CD8-positive, alpha-beta memory T cell (primary cell): ENCODE results near the gene LMBRD2. TPM values are rescaled to one million over a fixed set of nuclear protein-coding genes. Genes with fewer than 3 reads are reported as not detected.
A peak's percentile ranks its signal among the peaks of the same experiment; 100 is the strongest.

Experiments
- CTCF ChIA-PET: fragments of 350-600 bp; sonication (Branson Sonifier 250); formaldehyde crosslinking; loops from one replicate; lab custom pipeline; 2021; ENCODE audit warnings: antibody characterized with exemption; lab: Charles Lee
- POLR2A ChIA-PET: fragments of 350-600 bp; sonication (Branson Sonifier 250); formaldehyde crosslinking; loops from one replicate; lab custom pipeline; 2021; ENCODE audit warnings: antibody characterized with exemption; lab: Charles Lee
- DNase-seq, 5 donors: peaks; one replicate each; pipeline versions ENCODE4 v3.0.0 to v3.0.0-alpha.2; 2020 to 2022; ENCODE audit warnings: mixed read lengths in 1 of 5
- H3K27ac ChIP-seq: one replicate; pipeline ENCODE4 v1.7.0; 2013; ENCODE audit warnings: low read depth, mild to moderate bottlenecking, low read length, moderate library complexity
- H3K27me3 ChIP-seq: 2 replicates; pipeline ENCODE4 v1.7.0; 2013; ENCODE audit warnings: low read length, mild to moderate bottlenecking; ENCODE audit not compliant: insufficient read depth, poor library complexity, severe bottlenecking
- H3K36me3 ChIP-seq: 2 replicates; pipeline ENCODE4 v1.7.0; 2013; ENCODE audit warnings: mild to moderate bottlenecking, low read length, moderate library complexity; ENCODE audit not compliant: insufficient read depth
- H3K4me1 ChIP-seq: 2 replicates; pipeline ENCODE4 v1.7.0; 2013; ENCODE audit warnings: mild to moderate bottlenecking, low read length, moderate library complexity; ENCODE audit not compliant: insufficient read depth
- H3K4me3 ChIP-seq: 2 replicates; pipeline ENCODE4 v1.7.0; 2013; ENCODE audit warnings: mild to moderate bottlenecking, low read length
- H3K9me3 ChIP-seq: 2 replicates; pipeline ENCODE4 v1.7.0; 2013; ENCODE audit warnings: mild to moderate bottlenecking, low read length
- H3K27ac Mint-ChIP-seq, 8 donors: one replicate each; pipeline ENCODE4 v1.8.0; 2020 to 2021; ENCODE audit warnings: mixed read lengths in 8 of 8, mild to moderate bottlenecking in 6 of 8, inconsistent platforms in 3 of 8, moderate library complexity in 3 of 8
- H3K27me3 Mint-ChIP-seq, 2 donors: one replicate each; pipeline ENCODE4 v1.8.0; 2020 to 2021; ENCODE audit warnings: mixed read lengths in 2 of 2, mild to moderate bottlenecking in 1 of 2, moderate library complexity in 1 of 2
- H3K36me3 Mint-ChIP-seq, 3 donors: one replicate each; pipeline ENCODE4 v1.8.0; 2020 to 2021; ENCODE audit warnings: mixed read lengths in 3 of 3, inconsistent platforms in 1 of 3, mild to moderate bottlenecking in 1 of 3
- H3K4me1 Mint-ChIP-seq, 3 donors: one replicate each; pipeline ENCODE4 v1.8.0; 2020 to 2021; ENCODE audit warnings: mixed read lengths in 3 of 3, inconsistent platforms in 1 of 3, mild to moderate bottlenecking in 1 of 3
- H3K4me3 Mint-ChIP-seq, 7 donors: one replicate each; pipeline ENCODE4 v1.8.0; 2020 to 2021; ENCODE audit warnings: mixed read lengths in 7 of 7, mild to moderate bottlenecking in 6 of 7, moderate library complexity in 4 of 7, inconsistent platforms in 2 of 7
- H3K9me3 Mint-ChIP-seq, 5 donors: one replicate each; pipeline ENCODE4 v1.8.0; 2020 to 2022; ENCODE audit warnings: mixed read lengths in 5 of 5, mild to moderate bottlenecking in 3 of 5, moderate library complexity in 2 of 5, inconsistent platforms in 1 of 5
- polyA plus RNA-seq: library from polyadenylated mRNA; unstranded; fragments of 300-500 nt; fragmentation: Illumina TruSeq; gene quantifications from one replicate; pipeline ENCODE4 v1.2.3, GENCODE V29; 2021
- total RNA-seq, 2 experiments: library from RNA; stranded (reverse); gene quantifications; one replicate each; pipeline ENCODE4 v1.2.3, GENCODE V29; 2021

The LMBRD2 gene
- total and polyA plus RNA-seq, 3 experiments from 2014 or later, result 5.8 to 11.4 (median 9.3) TPM

DNA sequence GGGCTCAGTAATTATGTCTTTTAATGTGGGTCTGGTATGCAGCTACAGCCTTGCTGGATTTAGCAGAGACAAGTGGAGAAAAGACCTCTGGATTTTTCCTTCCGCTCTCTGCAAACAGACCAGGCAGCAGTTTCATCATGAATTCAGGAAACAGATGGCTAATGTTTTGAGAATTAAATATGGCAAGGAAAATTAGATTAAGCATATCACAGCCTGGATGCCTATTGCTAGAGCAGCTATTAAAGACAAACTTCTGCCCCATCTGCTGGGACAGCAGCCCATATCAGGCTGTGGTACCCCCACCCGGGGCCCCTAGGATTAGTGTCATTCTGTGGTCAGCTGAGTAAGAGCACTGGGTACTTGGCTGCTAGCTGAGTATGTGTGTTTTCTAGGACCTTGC, 6.5 kb upstream of the LMBRD2 start:
- no peaks in the 10 kb centered on the region for H3K4me1 ChIP-seq
- ChIA-PET CTCF (no interaction called here), POLR2A (no interaction called here)
- Mint-ChIP-seq H3K27ac (no peak overlapping the region), H3K4me3 (no peak overlapping the region), H3K9me3 (no peaks in the 10 kb centered on the region), H3K36me3 (peaks cover 7 to 95% (median 30%) of the 10 kb centered on the region in 3 donors), H3K4me1 (peaks cover 35 to 85% (median 70%) of the 10 kb centered on the region in 3 donors), H3K27me3 (no peaks in the 10 kb centered on the region)
- no peaks in the 10 kb centered on the region for H3K9me3 ChIP-seq
- H3K4me3 ChIP-seq, result no peak overlapping the region
- no peak for DNase-seq
- H3K27me3 ChIP-seq, result no peaks in the 10 kb centered on the region
- peaks cover 5% of the 10 kb centered on the region for H3K36me3 ChIP-seq
- no peak overlapping the region for H3K27ac ChIP-seq

DNA sequence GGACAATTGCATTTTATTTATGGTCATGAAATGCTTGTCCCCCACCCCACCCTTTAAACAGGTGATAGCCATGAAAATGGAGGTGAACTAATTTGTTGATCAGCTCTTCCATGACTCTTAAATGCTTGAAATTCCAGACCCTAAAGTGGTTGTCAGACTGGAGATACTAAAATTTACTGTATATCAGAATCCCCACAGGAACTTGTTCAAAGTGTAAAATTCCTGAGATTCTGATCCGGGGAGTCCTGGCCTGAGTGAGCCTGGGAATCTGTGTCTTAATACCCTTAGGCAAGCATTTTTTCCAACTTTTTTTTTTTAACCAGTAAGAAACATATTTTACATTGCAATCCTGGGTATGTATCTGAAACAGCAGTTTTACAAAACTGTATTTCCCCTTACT, 4.9 kb upstream of the LMBRD2 start:
- ChIA-PET CTCF (no interaction called here), POLR2A (no interaction called here)
- H3K4me1 Mint-ChIP-seq, result peaks cover 44 to 89% (median 70%) of the 10 kb centered on the region in 3 donors
- no peak for DNase-seq
- H3K27ac Mint-ChIP-seq, result peak overlapping the region in 1 of 8 donors; percentile 17
- no peaks in the 10 kb centered on the region for H3K27me3 Mint-ChIP-seq
- peaks cover 5% of the 10 kb centered on the region for H3K36me3 ChIP-seq
- no peaks in the 10 kb centered on the region for H3K9me3 Mint-ChIP-seq
- H3K27me3 ChIP-seq, result no peaks in the 10 kb centered on the region
- peaks cover 7% of the 10 kb centered on the region for H3K4me1 ChIP-seq
- no peak overlapping the region for H3K27ac ChIP-seq
- H3K4me3 ChIP-seq, result no peak overlapping the region
- H3K4me3 Mint-ChIP-seq, result no peak overlapping the region
- peaks cover 4 to 90% (median 20%) of the 10 kb centered on the region in 3 donors for H3K36me3 Mint-ChIP-seq
- no peaks in the 10 kb centered on the region for H3K9me3 ChIP-seq

DNA sequence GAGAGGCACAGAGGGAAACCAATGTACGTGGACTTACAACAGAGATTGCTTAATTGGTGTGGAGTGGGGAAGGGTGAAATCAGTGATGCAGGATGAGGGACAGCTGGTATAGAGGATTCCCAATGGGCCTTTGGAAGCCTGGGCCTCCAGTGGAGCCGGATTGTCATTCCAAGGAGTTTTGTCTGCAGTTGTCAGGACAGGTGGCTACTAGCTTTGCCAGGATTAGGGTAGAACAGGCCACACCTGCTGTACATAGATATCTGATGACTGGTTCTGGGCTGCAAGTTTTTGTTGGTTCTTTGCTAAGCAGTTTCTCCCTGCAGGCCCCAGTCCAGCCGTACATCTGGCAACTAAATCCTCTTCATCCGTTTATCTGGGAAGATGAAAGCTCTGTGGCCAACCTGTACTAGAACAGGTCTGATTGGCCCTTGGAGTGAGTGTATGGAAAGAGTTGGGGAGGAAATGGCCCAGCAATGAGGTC, 4.5 kb upstream of the LMBRD2 start:
- no peak overlapping the region for H3K27ac ChIP-seq
- POLR2A ChIA-PET, result no interaction called here
- CTCF ChIA-PET, result no interaction called here
- H3K36me3 ChIP-seq, result peaks cover 5% of the 10 kb centered on the region
- Mint-ChIP-seq H3K36me3 (peaks cover 4 to 88% (median 16%) of the 10 kb centered on the region in 3 donors), H3K27me3 (no peaks in the 10 kb centered on the region), H3K9me3 (no peaks in the 10 kb centered on the region), H3K4me3 (peak overlapping the region in 2 of 7 donors; percentile 12 to 19), H3K27ac (peak overlapping the region in 1 of 8 donors; percentile 35), H3K4me1 (peaks cover 44 to 85% (median 67%) of the 10 kb centered on the region in 3 donors)
- no peaks in the 10 kb centered on the region for H3K27me3 ChIP-seq
- H3K9me3 ChIP-seq, result no peaks in the 10 kb centered on the region
- H3K4me1 ChIP-seq, result peaks cover 7% of the 10 kb centered on the region
- no peak for DNase-seq
- no peak overlapping the region for H3K4me3 ChIP-seq

DNA sequence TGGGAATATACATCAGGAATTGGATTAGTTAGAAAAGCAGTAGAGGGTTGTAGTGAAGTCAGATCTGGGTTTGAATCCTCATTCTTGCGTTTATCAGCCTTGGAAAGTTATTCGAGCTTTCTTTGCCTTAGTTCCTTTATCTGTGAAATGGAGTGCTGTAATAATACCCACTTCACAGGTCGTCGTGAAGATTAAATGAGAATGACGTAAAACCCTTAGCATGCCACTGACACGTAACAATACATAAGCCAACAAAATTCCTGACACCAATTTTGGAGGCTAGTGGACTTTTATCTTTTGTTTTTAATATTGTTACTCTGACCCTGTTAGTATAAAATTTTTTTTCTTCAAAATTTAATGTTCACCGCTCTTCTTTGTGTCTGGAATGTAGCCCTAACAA, 3.6 kb upstream of the LMBRD2 start:
- H3K27ac Mint-ChIP-seq, result peak overlapping the region in 1 of 8 donors; percentile 77
- no peaks in the 10 kb centered on the region for H3K27me3 Mint-ChIP-seq
- peak overlapping the region in 1 of 7 donors; percentile 19 for H3K4me3 Mint-ChIP-seq
- Histone ChIP-seq H3K36me3 (peaks cover 5% of the 10 kb centered on the region), H3K9me3 (no peaks in the 10 kb centered on the region), H3K4me1 (peaks cover 13% of the 10 kb centered on the region), H3K27me3 (no peaks in the 10 kb centered on the region), H3K27ac (no peak overlapping the region), H3K4me3 (no peak overlapping the region)
- no peak for DNase-seq
- H3K4me1 Mint-ChIP-seq, result peaks cover 52 to 87% (median 73%) of the 10 kb centered on the region in 3 donors
- CTCF ChIA-PET, result no interaction called here
- H3K9me3 Mint-ChIP-seq, result no peaks in the 10 kb centered on the region
- POLR2A ChIA-PET, result no interaction called here
- H3K36me3 Mint-ChIP-seq, result peaks cover 4 to 83% (median 15%) of the 10 kb centered on the region in 3 donors

DNA sequence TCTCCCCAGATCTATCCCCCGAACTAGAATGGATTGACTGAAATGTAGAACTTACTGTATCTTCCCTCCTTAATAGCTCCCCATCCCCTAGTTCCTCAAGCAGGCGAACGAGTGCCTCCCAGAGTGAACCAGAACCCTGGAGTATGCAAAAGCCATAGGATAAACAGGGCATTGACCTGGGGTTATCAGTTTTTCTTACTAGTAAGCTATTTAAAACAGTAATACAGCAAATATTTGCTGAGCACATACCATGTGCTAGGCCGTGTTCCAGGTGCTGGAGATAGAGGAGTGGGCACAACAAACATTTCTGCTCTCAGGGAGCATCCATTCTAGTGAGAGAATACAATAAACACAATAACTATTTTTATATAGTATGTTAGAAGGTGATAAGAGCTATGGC, 2.0 kb upstream of the LMBRD2 start:
- CTCF ChIA-PET, result interaction anchor here (1.4 to 4.0 kb wide), 2 partner anchors 15 to 88 kb away, joined by 3 to 16 read pairs; partner anchors contain the start of gene NADK2
- Histone ChIP-seq H3K27me3 (no peaks in the 10 kb centered on the region), H3K4me3 (no peak overlapping the region), H3K4me1 (peaks cover 18% of the 10 kb centered on the region), H3K27ac (no peak overlapping the region), H3K36me3 (peaks cover 5% of the 10 kb centered on the region), H3K9me3 (no peaks in the 10 kb centered on the region)
- no peaks in the 10 kb centered on the region for H3K9me3 Mint-ChIP-seq
- DNase-seq, result no peak
- H3K36me3 Mint-ChIP-seq, result peaks cover 4 to 69% (median 15%) of the 10 kb centered on the region in 3 donors
- peak overlapping the region; percentile 35 to 98 (median 55) for H3K4me3 Mint-ChIP-seq
- H3K27me3 Mint-ChIP-seq, result no peaks in the 10 kb centered on the region
- POLR2A ChIA-PET, result interaction anchor here (3.9 kb wide), 1 partner anchor 88 kb away, joined by 35 read pairs; the partner anchor contains the start of gene NADK2
- H3K27ac Mint-ChIP-seq, result peak overlapping the region in 4 of 8 donors; percentile 11 to 93 (median 28)
- peaks cover 53 to 85% (median 78%) of the 10 kb centered on the region in 3 donors for H3K4me1 Mint-ChIP-seq

DNA sequence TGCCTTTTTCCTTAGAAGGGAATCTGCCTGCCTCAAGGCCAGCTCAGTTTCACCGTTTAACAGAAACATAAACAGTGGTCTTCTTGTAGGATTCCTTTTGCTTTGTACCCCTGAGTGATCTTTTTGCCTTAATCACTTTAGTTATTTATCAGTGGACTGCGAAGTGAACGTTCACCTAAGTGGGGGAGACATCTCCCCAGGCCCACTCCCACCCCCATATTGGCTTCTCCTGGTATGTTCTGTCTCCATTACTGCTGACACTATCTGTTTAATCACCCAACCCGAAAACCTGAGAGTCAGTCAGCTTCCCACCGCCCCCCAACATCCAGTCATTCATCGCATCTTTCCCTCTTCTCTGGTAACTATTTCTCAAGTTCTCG, 1.6 kb upstream of the LMBRD2 start:
- Mint-ChIP-seq H3K4me3 (peak overlapping the region; percentile 35 to 98 (median 55)), H3K4me1 (peaks cover 53 to 85% (median 78%) of the 10 kb centered on the region in 3 donors), H3K36me3 (peaks cover 4 to 64% (median 15%) of the 10 kb centered on the region in 3 donors), H3K27ac (peak overlapping the region in 6 of 8 donors; percentile 7 to 93 (median 26)), H3K9me3 (no peaks in the 10 kb centered on the region), H3K27me3 (no peaks in the 10 kb centered on the region)
- Histone ChIP-seq H3K4me3 (no peak overlapping the region), H3K4me1 (peaks cover 18% of the 10 kb centered on the region), H3K36me3 (peaks cover 5% of the 10 kb centered on the region), H3K9me3 (no peaks in the 10 kb centered on the region), H3K27ac (peak overlapping the region; percentile 76), H3K27me3 (no peaks in the 10 kb centered on the region)
- CTCF ChIA-PET, result interaction anchor here (1.4 to 4.0 kb wide), 2 partner anchors 15 to 88 kb away, joined by 3 to 16 read pairs; partner anchors contain the start of gene NADK2
- no peak for DNase-seq
- POLR2A ChIA-PET, result interaction anchor here (3.9 kb wide), 1 partner anchor 89 kb away, joined by 35 read pairs; the partner anchor contains the start of gene NADK2

DNA sequence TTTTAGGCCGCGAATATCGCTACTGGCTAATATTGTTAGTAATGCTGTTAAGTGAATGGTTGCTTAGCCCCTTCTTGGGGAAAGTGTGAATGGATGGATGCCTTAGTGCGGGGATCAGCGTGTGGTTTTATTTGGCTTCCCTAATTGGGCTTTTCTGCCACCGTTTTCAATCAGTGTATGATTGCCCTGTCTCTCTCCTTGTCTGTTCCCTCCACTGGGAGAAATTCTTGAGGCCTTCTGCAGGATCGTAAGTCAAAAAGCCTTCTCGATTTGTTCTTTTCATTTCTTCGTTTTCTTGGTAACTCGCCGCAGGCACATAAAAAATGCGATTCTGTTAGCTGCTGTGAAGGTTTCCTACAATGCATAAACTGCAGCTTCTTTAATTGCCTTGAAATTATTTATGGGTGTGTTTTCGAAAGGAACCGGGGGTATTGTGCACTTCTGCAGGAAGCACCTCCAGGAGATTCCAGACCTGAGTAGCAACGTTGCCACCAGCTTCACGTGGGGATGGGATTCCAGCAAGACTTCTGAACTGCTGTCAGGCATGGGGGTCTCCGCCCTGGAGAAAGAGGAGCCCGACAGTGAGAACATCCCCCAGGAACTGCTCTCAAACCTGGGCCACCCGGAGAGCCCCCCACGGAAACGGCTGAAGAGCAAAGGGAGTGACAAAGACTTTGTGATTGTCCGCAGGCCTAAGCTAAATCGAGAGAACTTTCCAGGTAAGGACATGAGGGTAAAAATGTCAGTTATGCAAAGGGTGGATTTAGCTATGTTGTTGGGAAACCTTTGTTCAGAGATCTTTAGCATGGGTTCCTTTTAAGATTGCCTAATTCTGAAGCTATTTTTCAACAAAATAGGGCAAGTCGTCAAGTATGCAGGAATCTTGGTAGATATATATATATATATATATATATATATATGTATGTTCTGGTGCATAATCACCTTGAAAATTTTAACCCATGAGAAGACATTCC, 924 bp upstream of the LMBRD2 start:
- H3K36me3 ChIP-seq, result peaks cover 5% of the 10 kb centered on the region
- H3K4me1 ChIP-seq, result peaks cover 18% of the 10 kb centered on the region
- Mint-ChIP-seq H3K4me1 (peaks cover 54 to 85% (median 82%) of the 10 kb centered on the region in 3 donors), H3K27ac (peak overlapping the region; percentile 73 to 96 (median 94)), H3K36me3 (peaks cover 4 to 58% (median 14%) of the 10 kb centered on the region in 3 donors), H3K9me3 (no peaks in the 10 kb centered on the region), H3K4me3 (peak overlapping the region; percentile 94 to 99 (median 96)), H3K27me3 (no peaks in the 10 kb centered on the region)
- ChIA-PET POLR2A (interaction anchor here (1.2 to 3.9 kb wide), 4 partner anchors 14 to 1223 kb away, joined by 4 to 35 read pairs (median 6); partner anchors contain the start of genes DNAJC21, NADK2 and NIPBL), CTCF (interaction anchor here (1.4 to 4.0 kb wide), 2 partner anchors 16 to 89 kb away, joined by 3 to 16 read pairs; partner anchors contain the start of gene NADK2)
- peak overlapping the region; percentile 80 for H3K4me3 ChIP-seq
- no peaks in the 10 kb centered on the region for H3K27me3 ChIP-seq
- H3K9me3 ChIP-seq, result no peaks in the 10 kb centered on the region
- peak overlapping the region; percentile 76 for H3K27ac ChIP-seq
- no peak for DNase-seq
